HG02840 (cell line): ENCODE data around the gene PAPOLA.

Experiments used
- ATAC-seq: cut with Tn5 transposase; IDR thresholded peaks from one replicate; pipeline ENCODE4 v1.9.1; 2021; ENCODE audit warnings: mild to moderate bottlenecking, moderate library complexity, moderate number of reproducible peaks; ENCODE audit not compliant: unreplicated experiment, low FRiP score

Gene PAPOLA

DNA sequence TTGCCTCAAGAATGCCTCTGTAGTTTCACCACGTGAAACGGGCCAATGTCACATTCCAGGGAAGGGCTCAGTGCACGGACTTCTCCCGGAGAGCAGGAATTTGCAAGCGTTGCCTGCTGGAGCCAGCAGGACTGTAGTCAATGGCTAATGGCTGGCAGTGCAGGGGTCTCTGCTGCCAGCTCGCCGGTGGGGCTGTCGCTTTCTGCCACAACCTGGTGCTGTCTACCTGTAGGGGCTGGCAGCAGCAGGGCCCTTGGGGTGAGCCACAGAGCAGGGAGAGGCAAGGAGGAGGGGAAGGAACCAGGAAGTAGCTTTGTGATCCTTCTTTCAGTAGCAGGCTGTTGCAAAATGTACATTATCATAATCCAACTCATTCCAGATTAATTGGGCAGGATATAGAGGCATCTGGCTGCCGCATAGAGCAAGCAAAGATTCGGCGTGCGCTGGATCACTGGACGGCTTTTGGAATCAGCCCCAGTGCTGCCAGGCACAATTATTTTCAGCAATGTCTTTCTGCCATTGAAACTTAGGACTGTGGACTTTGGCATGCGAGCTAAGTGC lies 114.1 kb downstream of the PAPOLA start:
- ATAC-seq: no peak
